DND-41 (cell line): Measurements from ENCODE around the gene RGS6.

Experiments
- ATAC-seq: fragments of 200-7000 bp; cut with Tn5 transposase; 3 replicates; pipeline ENCODE4 v1.9.1; 2021; ENCODE audit warnings: low read depth; ENCODE audit not compliant: insufficient read depth
- DNase-seq: peaks from one replicate; pipeline ENCODE4 v3.0.0-alpha.2; 2020
- H2AFZ ChIP-seq: 2 replicates; pipeline ENCODE4 v1.6.0; 2012; ENCODE audit warnings: low read depth, low read length
- H3K27ac ChIP-seq: 2 replicates; pipeline ENCODE4 v1.5.1; 2012; ENCODE audit warnings: low read length, inconsistent platforms
- H3K27me3 ChIP-seq: fragments of 200-600 bp; sonication (generic); 2 replicates; pipeline ENCODE4 v1.6.0; 2012; ENCODE audit warnings: low read length, mild to moderate bottlenecking, inconsistent platforms; ENCODE audit not compliant: insufficient read depth, poor library complexity
- H3K36me3 ChIP-seq: 2 replicates; pipeline ENCODE4 v1.5.1; 2012; ENCODE audit warnings: low read length, inconsistent platforms; ENCODE audit not compliant: insufficient read depth
- H3K4me1 ChIP-seq: 2 replicates; pipeline ENCODE4 v1.5.1; 2012; ENCODE audit warnings: mild to moderate bottlenecking, low read length; ENCODE audit not compliant: insufficient read depth
- H3K4me2 ChIP-seq: 2 replicates; pipeline ENCODE4 v1.6.0; 2012; ENCODE audit warnings: mild to moderate bottlenecking, moderate library complexity, low read length, inconsistent platforms; ENCODE audit not compliant: insufficient read depth
- H3K4me3 ChIP-seq, 2 experiments: fragments of 200-600 bp in 1 of 2; shearing (Covaris generic) in 1 of 2; 2 replicates each; pipeline ENCODE4 v1.5.1; 2012 to 2016; ENCODE audit warnings: inconsistent platforms in 2 of 2, low read length in 2 of 2, mild to moderate bottlenecking in 2 of 2, low read depth in 1 of 2, moderate library complexity in 1 of 2
- H3K79me2 ChIP-seq: 2 replicates; pipeline ENCODE4 v1.6.0; 2012; ENCODE audit warnings: low read length, inconsistent platforms; ENCODE audit not compliant: insufficient read depth
- H3K9ac ChIP-seq: 2 replicates; pipeline ENCODE4 v1.6.0; 2012; ENCODE audit warnings: low read depth, mild to moderate bottlenecking, inconsistent platforms, low read length, moderate library complexity
- H3K9me3 ChIP-seq: 2 replicates; pipeline ENCODE4 v1.5.1; 2012; ENCODE audit warnings: low read length, moderate library complexity, mild to moderate bottlenecking, inconsistent platforms; ENCODE audit not compliant: insufficient read depth, severe bottlenecking
- H4K20me1 ChIP-seq: 2 replicates; pipeline ENCODE4 v1.6.0; 2012; ENCODE audit warnings: low read length; ENCODE audit not compliant: insufficient read depth
- CTCF ChIP-seq: IDR thresholded peaks from 2 replicates; pipeline ENCODE4 v1.5.1; 2012; ENCODE audit warnings: borderline replicate concordance, low read length, moderate library complexity, mild to moderate bottlenecking; ENCODE audit not compliant: poor library complexity, severe bottlenecking; ENCODE audit errors: extremely low read depth
- EZH2 ChIP-seq: IDR thresholded peaks from 3 replicates; pipeline ENCODE4 v1.6.1; 2012; ENCODE audit warnings: borderline replicate concordance, low read depth, mild to moderate bottlenecking, moderate library complexity, low read length, inconsistent platforms; ENCODE audit not compliant: severe bottlenecking

Gene RGS6

DNA sequence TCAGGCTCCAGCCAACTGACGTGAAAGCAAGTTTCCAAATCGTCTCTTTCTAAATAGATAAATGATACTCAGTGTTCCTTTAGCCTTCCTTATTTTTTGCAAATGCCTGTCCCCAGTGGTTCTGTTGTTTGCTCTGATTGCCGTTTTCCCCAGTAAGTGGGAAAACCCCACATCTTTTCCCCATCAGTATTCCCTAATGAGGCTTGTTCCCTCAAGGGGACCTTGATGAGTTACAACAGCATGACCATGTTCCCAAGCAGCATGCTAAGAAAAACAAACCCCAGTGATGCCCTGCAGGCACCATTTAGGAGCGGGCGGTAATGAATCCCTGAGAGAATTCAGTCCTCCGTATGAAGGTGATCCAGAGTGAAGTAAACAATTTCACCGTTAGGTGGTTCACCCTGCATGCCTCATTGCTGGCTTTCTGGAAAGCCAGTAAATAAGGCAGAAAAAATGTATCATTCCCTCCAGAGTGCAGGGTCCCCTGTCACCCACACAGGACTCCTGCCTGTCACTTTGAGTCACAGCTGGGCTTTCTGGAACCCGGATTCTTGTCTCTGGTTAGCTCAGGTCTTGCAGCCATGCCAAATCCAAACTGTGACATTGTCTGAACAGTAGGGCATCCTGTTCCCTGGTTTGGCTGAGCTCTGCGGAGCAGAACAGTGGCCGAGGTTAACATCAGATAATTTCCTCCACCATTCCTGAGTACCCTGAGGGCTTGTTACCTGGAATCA lies 222.6 kb downstream of the RGS6 start:
- H3K4me3 ChIP-seq, result no peak overlapping the region
- H3K36me3 ChIP-seq, result no peaks in the 10 kb centered on the region
- no peak overlapping the region for H2AFZ ChIP-seq
- no peak for DNase-seq
- H3K9me3 ChIP-seq, result peaks cover 7% of the 10 kb centered on the region
- H3K27ac ChIP-seq, result no peak overlapping the region
- no peak overlapping the region for H3K9ac ChIP-seq
- TF ChIP-seq CTCF (no peak), EZH2 (no peak)
- no peaks in the 10 kb centered on the region for H4K20me1 ChIP-seq
- H3K4me1 ChIP-seq, result no peaks in the 10 kb centered on the region
- H3K4me2 ChIP-seq, result no peak overlapping the region
- H3K79me2 ChIP-seq, result no peaks in the 10 kb centered on the region
- no peaks in the 10 kb centered on the region for H3K27me3 ChIP-seq
- ATAC-seq, result no peak

- Histone ChIP-seq H2AFZ (no peak overlapping the region), H3K36me3 (no peaks in the 10 kb centered on the region), H3K27me3 (no peaks in the 10 kb centered on the region), H3K9me3 (peaks cover 7% of the 10 kb centered on the region), H4K20me1 (no peaks in the 10 kb centered on the region), H3K4me3 (no peak overlapping the region), H3K4me1 (no peaks in the 10 kb centered on the region), H3K9ac (no peak overlapping the region), H3K4me2 (no peak overlapping the region), H3K27ac (no peak overlapping the region), H3K79me2 (no peaks in the 10 kb centered on the region)
- TF ChIP-seq CTCF, result no peak
- DNase-seq (no peak), ATAC-seq (no peak)
Measured at GRCh38 chr14:72155379-72155993, 223.3 kb downstream of the RGS6 start.

DNA sequence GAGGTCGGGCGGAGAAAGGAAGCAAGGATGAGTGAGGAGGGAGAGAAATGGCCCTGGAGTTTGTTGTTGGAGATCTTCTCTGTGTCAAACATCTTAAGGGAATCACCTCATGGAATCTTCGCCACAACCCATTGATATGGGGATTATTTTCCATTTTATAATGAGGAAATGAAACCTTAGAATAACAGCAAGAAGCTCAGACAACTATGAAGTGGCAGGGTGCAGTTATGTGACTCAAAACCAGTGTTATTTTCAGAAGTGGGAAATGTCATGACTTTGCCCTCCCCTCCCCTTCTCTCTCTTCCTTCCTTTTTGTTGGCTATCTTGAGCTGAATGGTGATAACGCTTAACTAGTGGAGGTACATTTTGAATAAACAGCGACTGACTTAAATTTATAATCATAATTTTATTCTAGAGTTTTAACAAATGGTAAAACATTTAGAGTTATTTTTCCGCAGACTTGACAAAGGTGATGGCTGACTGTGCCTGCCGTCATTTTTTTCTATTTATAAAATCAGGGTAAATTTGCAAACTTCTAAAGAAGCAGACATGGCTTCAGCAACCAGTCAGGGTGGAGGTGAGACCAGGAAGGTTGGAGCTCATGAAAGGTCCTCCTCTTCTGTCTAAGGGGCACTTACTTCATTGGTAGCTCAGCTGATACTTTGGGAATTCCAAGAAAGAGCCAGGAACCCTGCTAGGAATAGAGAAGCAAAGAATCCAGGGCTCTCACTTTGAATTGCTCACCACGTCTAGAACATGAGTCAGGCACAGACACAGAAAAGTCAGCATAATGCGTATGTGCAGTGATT lies 232.4 kb downstream of the RGS6 start:
- H4K20me1 ChIP-seq, result no peaks in the 10 kb centered on the region
- no peak overlapping the region for H2AFZ ChIP-seq
- H3K9me3 ChIP-seq, result no peaks in the 10 kb centered on the region
- no peak overlapping the region for H3K9ac ChIP-seq
- TF ChIP-seq EZH2 (no peak), CTCF (no peak)
- no peak overlapping the region for H3K4me3 ChIP-seq
- DNase-seq (no peak), ATAC-seq (no peak)
- H3K36me3 ChIP-seq, result no peaks in the 10 kb centered on the region
- H3K27me3 ChIP-seq, result peaks cover 8% of the 10 kb centered on the region
- no peaks in the 10 kb centered on the region for H3K79me2 ChIP-seq
- no peaks in the 10 kb centered on the region for H3K4me1 ChIP-seq
- no peak overlapping the region for H3K27ac ChIP-seq
- no peak overlapping the region for H3K4me2 ChIP-seq
